GM18907 (cell line): ENCODE results near the gene IL36A.

ENCODE experiments used
- ATAC-seq: cut with Tn5 transposase; IDR thresholded peaks from one replicate; pipeline ENCODE4 v1.9.1; 2021; ENCODE audit warnings: mild to moderate bottlenecking, moderate library complexity; ENCODE audit not compliant: unreplicated experiment

Gene IL36A

GRCh38 chr2:113046465-113046864 lies 41.2 kb downstream of the IL36A start:
- no peak for ATAC-seq

DNA sequence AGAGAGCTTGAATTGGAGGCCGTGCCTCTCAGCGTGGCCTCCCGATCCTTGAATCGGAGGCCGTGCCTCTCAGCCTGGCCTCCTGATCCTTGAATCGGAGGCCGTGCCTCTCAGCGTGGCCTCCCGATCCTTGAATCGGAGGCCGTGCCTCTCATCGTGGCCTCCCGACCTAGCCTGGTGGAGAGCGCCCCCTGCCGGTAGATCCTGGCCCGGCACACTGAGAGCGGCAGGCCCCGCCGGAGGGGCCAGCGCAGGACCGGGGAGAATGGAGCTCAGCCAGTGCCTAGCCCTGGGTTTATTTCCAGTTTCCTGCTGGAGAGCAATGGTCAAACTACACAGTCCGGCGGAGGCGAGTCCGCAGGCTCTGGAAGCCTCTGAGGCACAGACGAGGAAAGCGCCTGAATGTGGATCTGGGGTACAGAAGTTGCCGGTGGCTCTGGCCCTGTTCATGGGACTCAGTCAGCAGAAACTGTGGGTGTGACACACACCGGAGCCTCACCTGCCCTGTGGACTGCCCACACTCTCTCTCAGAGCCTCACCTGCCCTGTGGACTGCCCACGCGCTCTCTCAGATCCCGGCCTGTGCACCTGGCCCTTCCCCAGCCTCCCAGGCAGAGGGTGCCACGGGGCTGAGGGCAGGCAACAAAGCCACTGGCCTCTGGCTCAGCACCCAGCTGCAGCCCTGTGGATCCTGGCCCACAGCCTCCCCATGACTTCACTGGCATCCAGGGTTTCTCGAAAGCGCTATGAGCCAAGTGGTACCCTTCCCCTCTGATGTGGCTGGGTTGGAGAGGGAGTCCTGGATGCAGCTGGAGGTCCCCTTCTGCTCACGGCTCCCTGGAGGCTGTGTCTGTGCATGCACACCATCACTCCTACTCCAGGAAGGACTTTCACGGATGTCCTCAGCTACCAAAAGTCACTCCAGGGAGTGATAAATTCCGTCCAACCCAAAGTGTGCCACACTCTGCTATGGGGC lies 45.9 kb downstream of the IL36A start:
- ATAC-seq, result no peak

DNA sequence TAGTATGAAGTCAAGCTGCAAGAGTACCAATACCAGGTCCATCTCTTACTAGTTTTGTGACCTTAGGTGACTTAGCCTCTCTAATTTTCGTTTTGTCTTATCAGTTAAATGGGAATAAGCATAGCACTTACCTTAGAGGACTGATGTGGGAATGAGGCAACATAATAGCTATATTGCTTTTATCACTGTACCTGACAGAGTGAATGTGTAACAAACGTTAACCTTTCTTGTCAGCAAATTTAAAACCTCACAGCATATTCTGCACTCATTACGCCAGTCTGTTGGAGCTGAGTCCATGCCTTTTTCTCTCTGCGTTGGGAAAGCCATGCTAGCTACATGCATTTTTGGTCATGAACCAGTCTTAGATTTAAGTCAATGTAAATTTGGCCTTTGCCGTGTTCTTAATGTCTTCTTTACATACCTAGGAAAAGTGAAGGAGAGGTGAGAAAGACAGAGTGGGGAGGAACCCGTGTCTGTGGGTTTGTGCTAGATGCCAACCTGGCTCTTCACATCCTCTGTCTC lies 47.2 kb downstream of the IL36A start, which contains the start of gene IL36B:
IL36B (minus strand) TSS at position 472 of the 522 bp plus-strand sequence.
- ATAC-seq, result no peak

DNA sequence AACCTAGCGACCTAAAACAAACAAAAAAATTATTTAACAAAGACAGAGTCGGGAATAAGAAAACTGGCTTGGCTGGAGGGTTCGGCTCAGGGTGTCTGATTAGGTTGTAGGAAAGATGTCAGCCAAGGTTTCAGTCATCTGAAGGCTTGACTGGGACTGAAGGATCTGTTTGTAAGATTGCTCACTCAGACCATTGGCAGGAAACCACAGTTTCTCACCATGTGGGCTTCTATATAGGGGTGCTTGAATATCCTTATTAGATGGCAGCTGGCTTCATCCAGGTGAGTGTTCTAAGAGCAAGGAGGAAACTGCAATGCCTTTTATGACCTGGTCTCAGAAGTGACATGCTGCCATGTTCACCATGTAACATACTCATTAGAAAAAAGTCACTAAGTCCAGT lies 48.4 kb downstream of the IL36A start:
- ATAC-seq, result no peak

DNA sequence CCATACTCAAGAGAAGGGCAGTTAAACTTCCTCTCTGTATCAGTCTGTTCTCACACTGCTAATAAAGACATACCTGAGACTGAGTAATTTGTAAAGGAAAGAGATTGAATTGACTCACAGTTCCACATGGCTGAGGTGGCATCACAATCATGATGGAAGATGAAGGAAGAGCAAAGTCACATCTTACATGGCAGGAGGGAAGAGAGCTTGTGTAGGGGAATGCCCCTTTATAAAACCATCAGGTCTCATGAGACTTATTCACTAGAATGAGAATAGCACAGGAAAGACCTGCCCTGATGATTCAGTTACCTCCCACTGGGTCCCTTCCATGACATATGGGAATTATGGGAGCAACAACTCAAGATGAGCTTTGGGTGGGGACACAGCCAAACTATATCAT lies 48.8 kb downstream of the IL36A start:
- ATAC-seq, result no peak

- no peak for ATAC-seq
Measured at GRCh38 chr2:113056521-113056920, 51.3 kb downstream of the IL36A start.

DNA sequence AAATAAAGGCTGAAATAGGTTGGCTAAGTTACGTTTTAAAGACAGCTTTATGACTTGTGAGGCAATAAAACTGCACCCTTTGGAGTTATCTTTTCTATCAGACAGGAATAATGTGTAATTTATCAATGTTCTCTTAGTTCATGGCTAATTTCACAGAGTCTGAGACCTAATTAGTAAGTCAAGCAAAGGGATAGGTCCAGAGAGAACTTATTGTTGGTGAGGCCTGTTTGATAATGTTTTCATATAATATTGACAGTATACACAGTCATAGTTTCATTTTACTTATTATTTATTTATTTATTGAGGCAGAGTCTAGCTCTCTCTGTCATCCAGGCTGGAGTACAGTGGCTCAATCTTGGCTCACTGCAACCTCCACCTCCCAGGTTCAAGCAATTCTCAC lies 51.9 kb downstream of the IL36A start:
- no peak for ATAC-seq
